Fibroblast of lung (primary cell): ENCODE results near the gene FAM107B.

Experiments used
- EZH2 ChIP-seq: IDR thresholded peaks from 2 replicates; pipeline ENCODE4 v1.5.1; 2012; ENCODE audit warnings: low read length, control low read depth, mild to moderate bottlenecking; ENCODE audit errors: missing control alignments
- TF ChIP-seq, protein P1 (sequence below), 2 donors: IDR thresholded peaks in 1 of 2; conservative IDR thresholded peaks in 1 of 2; 1 replicate in 1 of 2; 2 replicates in 1 of 2; pipeline ENCODE4 v1.5.1; 2011 to 2012; ENCODE audit warnings: low read length in 2 of 2, control low read depth in 1 of 2, inconsistent platforms in 1 of 2, low read depth in 1 of 2, mild to moderate bottlenecking in 1 of 2

GRCh38 chr10:14621037-14621436, 153.7 kb downstream of the FAM107B start:
- TF ChIP-seq, protein P1, sequence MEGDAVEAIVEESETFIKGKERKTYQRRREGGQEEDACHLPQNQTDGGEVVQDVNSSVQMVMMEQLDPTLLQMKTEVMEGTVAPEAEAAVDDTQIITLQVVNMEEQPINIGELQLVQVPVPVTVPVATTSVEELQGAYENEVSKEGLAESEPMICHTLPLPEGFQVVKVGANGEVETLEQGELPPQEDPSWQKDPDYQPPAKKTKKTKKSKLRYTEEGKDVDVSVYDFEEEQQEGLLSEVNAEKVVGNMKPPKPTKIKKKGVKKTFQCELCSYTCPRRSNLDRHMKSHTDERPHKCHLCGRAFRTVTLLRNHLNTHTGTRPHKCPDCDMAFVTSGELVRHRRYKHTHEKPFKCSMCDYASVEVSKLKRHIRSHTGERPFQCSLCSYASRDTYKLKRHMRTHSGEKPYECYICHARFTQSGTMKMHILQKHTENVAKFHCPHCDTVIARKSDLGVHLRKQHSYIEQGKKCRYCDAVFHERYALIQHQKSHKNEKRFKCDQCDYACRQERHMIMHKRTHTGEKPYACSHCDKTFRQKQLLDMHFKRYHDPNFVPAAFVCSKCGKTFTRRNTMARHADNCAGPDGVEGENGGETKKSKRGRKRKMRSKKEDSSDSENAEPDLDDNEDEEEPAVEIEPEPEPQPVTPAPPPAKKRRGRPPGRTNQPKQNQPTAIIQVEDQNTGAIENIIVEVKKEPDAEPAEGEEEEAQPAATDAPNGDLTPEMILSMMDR (conservative IDR thresholded peaks at IDR 0.05 in 1 of 2, IDR thresholded peaks at IDR 0.05 in 1 of 2; ENCODE audit: low read depth in 1 of 2, low read length in 2 of 2) = no peak
- TF ChIP-seq EZH2 = no peak
